ENCODE measurements around the gene CARD14. TPM values are rescaled to one million over a fixed set of nuclear protein-coding genes. Genes with fewer than 3 reads are reported as not detected.
A peak's percentile ranks its signal among the peaks of the same experiment; 100 is the strongest.
"Not testable (repeated sequence)": the region's sequence is repeated elsewhere in the genome, so short reads cannot be mapped to it uniquely, and the experiment has no call there.

CARD14 gene
- total RNA-seq, 1 donor from 2014 or later: not detected

DNA sequence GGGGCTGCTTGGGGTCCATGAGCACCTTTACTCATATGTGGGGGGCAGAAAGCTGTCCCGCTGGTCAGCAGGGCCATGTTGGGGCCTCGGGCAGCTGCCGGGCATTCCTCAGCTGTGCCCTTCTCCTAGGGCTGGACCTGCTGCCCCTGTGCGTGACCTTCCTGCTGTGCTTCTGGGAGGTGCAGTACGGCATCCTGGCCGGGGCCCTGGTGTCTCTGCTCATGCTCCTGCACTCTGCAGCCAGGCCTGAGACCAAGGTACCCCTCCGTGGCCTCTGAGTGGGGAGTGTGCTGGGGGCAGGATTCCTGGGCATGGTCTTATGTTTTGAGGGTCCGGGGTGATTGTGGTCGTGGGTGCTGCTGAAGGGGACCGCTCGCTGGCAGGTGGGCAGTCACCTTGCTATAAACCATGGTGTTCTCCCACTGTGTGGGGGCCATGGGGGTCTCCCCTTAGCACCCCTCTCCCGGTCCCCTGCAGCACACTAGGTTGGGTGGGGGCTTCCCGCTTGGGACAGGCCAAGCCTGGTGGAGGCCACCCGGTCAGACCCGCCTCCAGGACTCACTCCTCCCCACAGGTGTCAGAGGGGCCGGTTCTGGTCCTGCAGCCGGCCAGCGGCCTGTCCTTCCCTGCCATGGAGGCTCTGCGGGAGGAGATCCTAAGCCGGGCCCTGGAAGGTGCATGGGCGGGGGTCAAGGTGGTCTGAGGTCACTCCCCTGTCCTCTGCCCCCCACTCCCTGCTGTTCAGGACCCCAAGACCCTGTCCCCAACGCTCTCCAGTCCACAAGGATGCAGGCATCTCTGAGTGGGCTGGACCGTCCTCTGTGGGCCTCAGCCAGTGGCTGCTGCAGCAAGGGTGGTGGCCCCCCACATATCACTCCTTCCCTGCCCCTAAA, 78.4 kb downstream of the CARD14 start:
- Mint-ChIP-seq H3K4me1 (ENCODE audit: low read depth) (peaks cover 13% of the 10 kb centered on the region), H3K27me3 (ENCODE audit: low read depth) (no peaks in the 10 kb centered on the region), H3K36me3 (ENCODE audit: low read depth) (no peaks in the 10 kb centered on the region), H3K27ac (no peak overlapping the region), H3K4me3 (ENCODE audit: low read depth) (no peak overlapping the region), H3K9me3 (no peaks in the 10 kb centered on the region)
- no peak for DNase-seq (ENCODE audit: low spot score)
- intact Hi-C loops (cut with micrococcal nuclease): no loop called here

DNA sequence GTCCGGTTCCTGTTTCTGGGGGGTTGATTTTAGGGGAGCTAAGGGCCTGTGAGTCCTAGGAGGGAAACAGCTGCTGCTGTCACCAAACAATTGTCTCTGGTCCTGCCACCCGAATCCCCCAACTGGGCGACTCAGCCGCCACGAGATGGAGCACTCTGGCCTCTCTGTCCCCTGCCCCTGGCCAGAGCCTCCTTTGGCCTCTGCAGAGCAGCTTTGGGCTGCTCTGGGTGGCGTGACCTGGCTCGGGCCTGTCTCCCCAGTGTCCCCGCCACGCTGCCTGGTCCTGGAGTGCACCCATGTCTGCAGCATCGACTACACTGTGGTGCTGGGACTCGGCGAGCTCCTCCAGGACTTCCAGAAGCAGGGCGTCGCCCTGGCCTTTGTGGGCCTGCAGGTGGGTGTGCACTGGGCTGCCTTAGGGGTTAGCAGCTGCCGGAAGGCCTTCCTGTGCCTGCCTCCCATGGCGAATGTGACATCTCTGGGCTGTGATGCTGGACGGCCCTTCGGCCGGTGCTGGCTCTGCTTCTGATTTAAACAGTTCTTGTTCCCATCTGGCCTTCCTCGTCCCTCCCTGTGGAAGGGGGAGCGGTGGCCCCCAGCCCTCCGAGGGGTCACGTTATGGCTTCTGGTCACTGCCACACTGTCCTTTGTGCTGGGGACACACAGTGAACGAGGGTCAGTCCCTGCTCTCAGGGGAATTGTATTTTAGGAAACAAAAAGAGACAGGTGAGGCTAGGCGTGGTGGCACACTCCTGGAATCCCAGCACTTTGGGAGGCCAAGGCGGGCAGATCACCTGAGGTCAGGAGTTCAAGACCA, 79.3 kb downstream of the CARD14 start:
- Mint-ChIP-seq H3K4me1 (ENCODE audit: low read depth) (peaks cover 21% of the 10 kb centered on the region), H3K4me3 (ENCODE audit: low read depth) (no peak overlapping the region), H3K9me3 (no peaks in the 10 kb centered on the region), H3K27me3 (ENCODE audit: low read depth) (no peaks in the 10 kb centered on the region), H3K27ac (no peak overlapping the region), H3K36me3 (ENCODE audit: low read depth) (no peaks in the 10 kb centered on the region)
- DNase-seq (ENCODE audit: low spot score): no peak
- intact Hi-C loops (cut with micrococcal nuclease): no loop called here

DNA sequence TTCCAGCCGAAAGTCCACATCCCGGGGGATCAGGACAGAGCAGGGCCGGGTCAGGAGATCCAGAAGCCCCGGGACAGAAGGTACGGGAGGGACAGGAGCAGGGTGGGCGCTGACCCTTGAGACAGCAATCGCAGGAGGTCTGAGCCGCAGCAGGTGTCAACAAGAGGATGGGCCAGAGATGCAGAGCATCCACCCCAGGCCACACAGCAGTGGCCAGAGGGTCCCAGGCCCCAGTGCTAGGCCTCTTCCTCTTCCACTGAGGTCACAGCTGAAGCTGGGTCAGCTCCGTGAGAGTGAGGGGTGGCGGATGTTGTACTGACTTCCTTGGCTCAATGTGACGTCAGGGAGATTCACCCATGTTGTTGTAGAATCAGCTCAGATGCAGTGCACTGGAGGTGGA, 82.1 kb downstream of the CARD14 start:
- no peak overlapping the region for H3K4me3 Mint-ChIP-seq (ENCODE audit: low read depth)
- H3K4me1 Mint-ChIP-seq (ENCODE audit: low read depth): peaks cover 40% of the 10 kb centered on the region
- no peak for DNase-seq (ENCODE audit: low spot score)
- H3K9me3 Mint-ChIP-seq: no peaks in the 10 kb centered on the region
- intact Hi-C loops (cut with micrococcal nuclease): no loop called here
- no peaks in the 10 kb centered on the region for H3K36me3 Mint-ChIP-seq (ENCODE audit: low read depth)
- H3K27ac Mint-ChIP-seq: peak overlapping the region; percentile 15
- no peaks in the 10 kb centered on the region for H3K27me3 Mint-ChIP-seq (ENCODE audit: low read depth)

DNA sequence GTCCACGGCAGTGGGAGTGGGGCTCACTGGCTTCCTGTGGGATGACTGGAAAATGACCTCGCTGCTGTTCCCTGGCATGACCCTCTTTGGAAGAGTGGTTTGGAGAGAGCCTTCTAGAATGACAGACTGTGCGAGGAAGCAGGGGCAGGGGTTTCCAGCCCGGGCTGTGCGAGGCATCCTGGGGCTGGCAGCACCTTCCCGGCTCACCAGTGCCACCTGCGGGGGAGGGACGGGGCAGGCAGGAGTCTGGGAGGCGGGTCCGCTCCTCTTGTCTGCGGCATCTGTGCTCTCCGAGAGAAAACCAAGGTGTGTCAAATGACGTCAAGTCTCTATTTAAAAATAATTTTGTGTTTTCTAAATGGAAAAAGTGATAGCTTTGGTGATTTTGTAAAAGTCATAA, 83.0 kb downstream of the CARD14 start:
- no peak overlapping the region for H3K4me3 Mint-ChIP-seq (ENCODE audit: low read depth)
- peaks cover 47% of the 10 kb centered on the region for H3K4me1 Mint-ChIP-seq (ENCODE audit: low read depth)
- H3K27ac Mint-ChIP-seq: peak overlapping the region; percentile 75
- H3K27me3 Mint-ChIP-seq (ENCODE audit: low read depth): no peaks in the 10 kb centered on the region
- no peaks in the 10 kb centered on the region for H3K36me3 Mint-ChIP-seq (ENCODE audit: low read depth)
- intact Hi-C loops (cut with micrococcal nuclease): loop anchor here (1.0 kb wide), 1 partner anchor 57 kb away; no protein-coding TSS in a partner anchor
- DNase-seq (ENCODE audit: low spot score): peak; percentile 85
- no peaks in the 10 kb centered on the region for H3K9me3 Mint-ChIP-seq

DNA sequence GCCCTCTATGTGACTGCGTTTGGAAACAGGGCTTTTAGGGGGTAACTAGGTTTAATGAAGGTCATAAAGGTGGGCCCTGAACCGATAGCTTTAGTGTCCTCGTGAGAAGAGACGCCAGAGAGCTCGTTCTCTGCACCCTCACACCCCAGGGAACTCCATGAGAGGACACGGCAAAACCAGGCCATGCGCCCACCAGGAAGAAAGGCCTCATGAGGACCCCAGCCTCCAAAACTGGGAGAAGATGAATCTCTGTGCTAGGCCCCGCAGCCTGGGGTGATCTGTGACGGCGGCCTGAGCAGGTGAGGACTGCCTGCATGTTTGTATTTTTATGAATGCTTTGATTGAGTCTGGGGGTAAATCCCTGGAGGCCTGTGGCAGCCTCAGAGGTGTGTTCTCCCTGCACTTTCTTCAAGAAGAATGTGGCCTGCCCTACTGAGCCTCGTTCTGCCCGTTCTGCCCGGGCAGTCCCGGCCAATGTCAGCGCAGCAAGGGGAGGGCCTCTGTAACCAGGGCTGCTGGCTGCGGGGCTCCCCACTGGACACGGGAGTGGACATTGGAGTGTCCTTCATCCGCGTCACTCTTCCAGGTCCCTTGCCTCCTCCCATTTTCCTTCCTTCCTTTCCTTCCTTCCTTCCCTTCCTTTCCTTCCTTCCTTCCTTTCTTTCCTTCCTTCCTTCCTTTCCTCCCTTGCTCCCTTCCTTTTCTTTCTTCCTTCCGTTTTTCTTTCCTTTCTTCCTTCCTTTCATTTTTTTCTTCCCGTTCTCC, 84.0 kb downstream of the CARD14 start:
- no peaks in the 10 kb centered on the region for H3K27me3 Mint-ChIP-seq (ENCODE audit: low read depth)
- H3K4me3 Mint-ChIP-seq (ENCODE audit: low read depth): peak overlapping the region; percentile 37
- H3K27ac Mint-ChIP-seq: peak overlapping the region; percentile 91
- peaks cover under 1% of the 10 kb centered on the region for H3K36me3 Mint-ChIP-seq (ENCODE audit: low read depth)
- H3K4me1 Mint-ChIP-seq (ENCODE audit: low read depth): peaks cover 56% of the 10 kb centered on the region
- H3K9me3 Mint-ChIP-seq: no peaks in the 10 kb centered on the region
- intact Hi-C loops (cut with micrococcal nuclease): loop anchor here (1.0 to 2.0 kb wide), 3 partner anchors 35 to 107 kb away; partner anchors contain the start of gene EIF4A3
- no peak for DNase-seq (ENCODE audit: low spot score)

DNA sequence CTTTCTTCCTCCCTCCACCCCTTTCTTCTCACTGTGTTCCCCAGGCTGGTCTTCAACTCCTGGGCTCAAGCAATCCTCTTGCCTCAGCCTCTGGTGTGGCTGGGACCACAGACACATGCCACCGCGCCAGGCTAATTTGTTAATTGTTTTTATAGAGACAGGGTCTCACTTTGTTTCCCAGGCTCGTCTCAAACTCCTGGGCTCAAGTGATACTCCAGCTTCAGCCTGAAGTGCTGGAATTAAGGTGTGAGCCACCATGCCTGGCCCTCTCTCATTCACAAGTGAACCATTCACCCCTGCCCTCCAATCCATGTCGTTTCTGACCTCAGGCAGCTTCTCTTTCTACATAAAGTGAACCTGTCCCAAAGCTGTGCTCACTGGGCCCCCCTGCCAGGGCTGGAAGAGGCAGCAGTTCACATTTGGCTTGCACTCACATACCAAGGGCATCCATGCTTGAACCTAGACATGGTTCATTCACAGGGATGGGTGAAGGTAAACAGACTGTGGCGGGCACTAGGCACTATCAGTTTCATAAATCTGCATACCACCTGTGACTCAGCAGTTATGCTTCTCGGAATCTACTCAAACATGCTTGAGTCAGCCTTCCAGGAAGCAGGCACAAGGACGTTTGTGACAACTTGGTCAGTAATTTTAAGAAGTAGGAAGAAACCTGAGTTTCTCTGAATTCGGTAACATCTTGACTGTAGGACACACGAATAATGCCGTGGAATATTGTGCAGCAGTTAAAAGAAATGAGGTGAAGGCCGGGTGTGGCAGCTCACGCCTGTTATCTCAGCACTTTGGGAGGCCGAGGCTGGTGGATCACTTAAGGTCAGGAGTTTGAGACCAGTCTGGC, 84.8 kb downstream of the CARD14 start:
- no peaks in the 10 kb centered on the region for H3K9me3 Mint-ChIP-seq
- H3K4me1 Mint-ChIP-seq (ENCODE audit: low read depth): peaks cover 63% of the 10 kb centered on the region
- intact Hi-C loops (cut with micrococcal nuclease): loop anchor here (2.0 kb wide), 2 partner anchors 36 to 108 kb away; partner anchors contain the start of gene EIF4A3
- H3K36me3 Mint-ChIP-seq (ENCODE audit: low read depth): peaks cover 3% of the 10 kb centered on the region
- H3K27ac Mint-ChIP-seq: peak overlapping the region; percentile 91
- no peaks in the 10 kb centered on the region for H3K27me3 Mint-ChIP-seq (ENCODE audit: low read depth)
- DNase-seq (ENCODE audit: low spot score): peak; percentile 67
- H3K4me3 Mint-ChIP-seq (ENCODE audit: low read depth): peak overlapping the region; percentile 54

DNA sequence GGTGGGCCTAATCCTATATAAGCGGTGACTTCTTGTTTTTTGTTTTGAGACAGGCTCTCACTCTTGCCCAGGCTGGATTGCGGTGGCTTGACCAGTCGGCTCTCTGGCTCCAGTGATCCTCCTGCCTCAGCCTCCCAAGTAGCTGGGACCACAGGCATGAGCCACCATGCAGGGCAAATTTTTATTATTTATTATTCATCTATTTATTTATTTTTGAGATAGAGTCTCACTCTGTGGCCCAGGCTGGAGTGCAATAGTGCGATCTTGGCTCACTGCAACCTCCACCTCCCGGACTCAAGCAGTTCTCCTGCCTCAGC, 86.2 kb downstream of the CARD14 start:
- H3K27me3 Mint-ChIP-seq (ENCODE audit: low read depth): no peaks in the 10 kb centered on the region
- H3K27ac Mint-ChIP-seq: peak overlapping the region; percentile 91
- no peaks in the 10 kb centered on the region for H3K9me3 Mint-ChIP-seq
- H3K4me3 Mint-ChIP-seq (ENCODE audit: low read depth): no peak overlapping the region
- intact Hi-C loops (cut with micrococcal nuclease): no loop called here
- H3K36me3 Mint-ChIP-seq (ENCODE audit: low read depth): peaks cover 3% of the 10 kb centered on the region
- peaks cover 66% of the 10 kb centered on the region for H3K4me1 Mint-ChIP-seq (ENCODE audit: low read depth)
- no peak for DNase-seq (ENCODE audit: low spot score)

DNA sequence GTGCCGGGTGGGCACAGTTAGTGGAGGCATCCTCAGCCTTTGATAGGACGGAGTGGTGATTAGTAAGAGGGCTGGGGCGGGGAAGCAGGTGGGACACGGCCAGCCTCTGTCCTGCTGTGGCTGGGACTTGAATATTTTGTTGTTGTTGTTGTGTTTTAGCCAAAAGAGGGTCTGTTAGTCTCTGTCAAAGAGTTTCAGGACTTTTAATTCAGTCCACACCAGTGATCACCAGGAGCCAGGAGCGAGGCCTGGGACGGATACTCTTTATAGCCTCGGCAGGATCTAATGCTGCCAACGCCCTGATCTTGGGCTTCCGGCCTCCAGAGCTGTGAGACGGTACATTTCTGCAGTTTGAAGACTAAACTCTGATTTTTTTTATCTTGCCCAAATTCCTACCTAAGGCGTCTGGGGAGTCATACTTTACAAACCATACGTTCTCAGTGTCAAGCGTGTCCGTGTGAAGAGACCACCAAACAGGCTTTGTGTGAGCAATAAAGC, 87.9 kb downstream of the CARD14 start:
- H3K36me3 Mint-ChIP-seq (ENCODE audit: low read depth): peaks cover 3% of the 10 kb centered on the region
- peaks cover 72% of the 10 kb centered on the region for H3K4me1 Mint-ChIP-seq (ENCODE audit: low read depth)
- H3K27me3 Mint-ChIP-seq (ENCODE audit: low read depth): no peaks in the 10 kb centered on the region
- intact Hi-C loops (cut with micrococcal nuclease): no loop called here
- H3K4me3 Mint-ChIP-seq (ENCODE audit: low read depth): peak overlapping the region; percentile 92
- no peaks in the 10 kb centered on the region for H3K9me3 Mint-ChIP-seq
- H3K27ac Mint-ChIP-seq: peak overlapping the region; percentile 99
- DNase-seq (ENCODE audit: low spot score): no peak

DNA sequence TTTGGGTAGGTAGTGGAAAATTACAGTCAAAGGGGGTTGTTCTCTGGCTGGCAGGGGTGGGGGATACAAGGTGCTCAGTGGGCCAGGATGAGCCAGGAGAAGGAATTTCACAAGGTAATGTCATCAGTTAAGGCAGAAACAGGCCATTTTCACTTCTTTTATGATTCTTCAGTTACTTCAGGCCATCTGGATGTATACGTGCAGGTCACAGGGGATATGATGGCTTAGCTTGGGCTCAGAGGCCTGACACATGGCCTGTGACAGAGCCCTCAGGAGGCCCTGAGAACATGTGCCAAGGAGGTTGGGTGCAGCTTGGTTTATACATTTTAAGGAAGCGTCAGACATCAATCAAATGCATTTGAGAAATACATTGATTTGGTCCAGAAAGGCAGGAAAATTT, 88.5 kb downstream of the CARD14 start:
- H3K27me3 Mint-ChIP-seq (ENCODE audit: low read depth); H3K36me3 Mint-ChIP-seq (ENCODE audit: low read depth); intact Hi-C loops (cut with micrococcal nuclease); H3K9me3 Mint-ChIP-seq; DNase-seq (ENCODE audit: low spot score): not testable (repeated sequence)
- Mint-ChIP-seq H3K4me3 (ENCODE audit: low read depth) (peak overlapping the region; percentile 92), H3K4me1 (ENCODE audit: low read depth) (peaks cover 66% of the 10 kb centered on the region), H3K27ac (peak overlapping the region; percentile 99)

Measured in activated T-helper 2 cell treated with anti-CD3 and anti-CD28 coated beads, Interferon-gamma antibody, Interleukin-2, Interleukin-4, amounts not matched to agents 10 μg/mL and 5 μg/mL and 100 μg/mL, durations not matched to agents 14 hours and 24 hours and 36 hours (primary cell).